ENCODE data around the gene PIEZO2. TPM values are rescaled to one million over a fixed set of nuclear protein-coding genes. Genes with fewer than 3 reads are reported as not detected.

PIEZO2 gene
- polyA plus RNA-seq, 1 donor from 2014 or later = 0.30 TPM

- no peaks in the 10 kb centered on the region for H3K36me3 ChIP-seq (ENCODE audit: insufficient read depth, low read length)
- no peaks in the 10 kb centered on the region for H3F3A ChIP-seq (ENCODE audit: insufficient read depth, low read length, poor library complexity, severe bottlenecking)
- H3K4me3 ChIP-seq (ENCODE audit: low read length) = no peak overlapping the region
- H2AFZ ChIP-seq (ENCODE audit: low read depth, low read length) = no peak overlapping the region
- TF ChIP-seq EP300 (conservative IDR thresholded peaks at IDR 0.05; ENCODE audit: poor library complexity, severe bottlenecking) (no peak), POLR2AphosphoS5 (IDR thresholded peaks at IDR 0.05) (no peak), CTCF (IDR thresholded peaks at IDR 0.05; ENCODE audit: poor library complexity, severe bottlenecking) (no peak), SMC3 (conservative IDR thresholded peaks at IDR 0.05; ENCODE audit: poor library complexity) (no peak), RAD21 (conservative IDR thresholded peaks at IDR 0.05) (no peak), EZH2 (IDR thresholded peaks at IDR 0.05; ENCODE audit: borderline replicate concordance, insufficient read depth, low read length, poor library complexity, severe bottlenecking) (no peak), TAF1 (IDR thresholded peaks at IDR 0.05; ENCODE audit: low read depth) (no peak), MXI1 (conservative IDR thresholded peaks at IDR 0.05; ENCODE audit: poor library complexity, severe bottlenecking) (no peak)
- TF ChIP-seq, protein P1, sequence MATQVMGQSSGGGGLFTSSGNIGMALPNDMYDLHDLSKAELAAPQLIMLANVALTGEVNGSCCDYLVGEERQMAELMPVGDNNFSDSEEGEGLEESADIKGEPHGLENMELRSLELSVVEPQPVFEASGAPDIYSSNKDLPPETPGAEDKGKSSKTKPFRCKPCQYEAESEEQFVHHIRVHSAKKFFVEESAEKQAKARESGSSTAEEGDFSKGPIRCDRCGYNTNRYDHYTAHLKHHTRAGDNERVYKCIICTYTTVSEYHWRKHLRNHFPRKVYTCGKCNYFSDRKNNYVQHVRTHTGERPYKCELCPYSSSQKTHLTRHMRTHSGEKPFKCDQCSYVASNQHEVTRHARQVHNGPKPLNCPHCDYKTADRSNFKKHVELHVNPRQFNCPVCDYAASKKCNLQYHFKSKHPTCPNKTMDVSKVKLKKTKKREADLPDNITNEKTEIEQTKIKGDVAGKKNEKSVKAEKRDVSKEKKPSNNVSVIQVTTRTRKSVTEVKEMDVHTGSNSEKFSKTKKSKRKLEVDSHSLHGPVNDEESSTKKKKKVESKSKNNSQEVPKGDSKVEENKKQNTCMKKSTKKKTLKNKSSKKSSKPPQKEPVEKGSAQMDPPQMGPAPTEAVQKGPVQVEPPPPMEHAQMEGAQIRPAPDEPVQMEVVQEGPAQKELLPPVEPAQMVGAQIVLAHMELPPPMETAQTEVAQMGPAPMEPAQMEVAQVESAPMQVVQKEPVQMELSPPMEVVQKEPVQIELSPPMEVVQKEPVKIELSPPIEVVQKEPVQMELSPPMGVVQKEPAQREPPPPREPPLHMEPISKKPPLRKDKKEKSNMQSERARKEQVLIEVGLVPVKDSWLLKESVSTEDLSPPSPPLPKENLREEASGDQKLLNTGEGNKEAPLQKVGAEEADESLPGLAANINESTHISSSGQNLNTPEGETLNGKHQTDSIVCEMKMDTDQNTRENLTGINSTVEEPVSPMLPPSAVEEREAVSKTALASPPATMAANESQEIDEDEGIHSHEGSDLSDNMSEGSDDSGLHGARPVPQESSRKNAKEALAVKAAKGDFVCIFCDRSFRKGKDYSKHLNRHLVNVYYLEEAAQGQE (IDR thresholded peaks at IDR 0.05; ENCODE audit: borderline replicate concordance) = no peak
- no peaks in the 10 kb centered on the region for H3K9me2 ChIP-seq (ENCODE audit: insufficient read depth, low read length)
- H3K79me2 ChIP-seq (replicated peaks; ENCODE audit: insufficient read depth, low read length) = no peaks in the 10 kb centered on the region
- H3K27me3 ChIP-seq (ENCODE audit: insufficient read depth, low read depth, low read length) = no peaks in the 10 kb centered on the region
- H3K4me2 ChIP-seq (ENCODE audit: low read length) = no peak overlapping the region
- no peaks in the 10 kb centered on the region for H4K20me1 ChIP-seq (ENCODE audit: insufficient read depth)
- H3K27ac ChIP-seq (ENCODE audit: low read length) = no peak overlapping the region
- H3K9ac ChIP-seq (ENCODE audit: low read length) = no peak overlapping the region
- H3K9me3 ChIP-seq (ENCODE audit: low read length) = no peaks in the 10 kb centered on the region
Measured at GRCh38 chr18:10834128-10834815, 315.1 kb downstream of the PIEZO2 start.

- Histone ChIP-seq H3K27me3 (ENCODE audit: insufficient read depth, low read depth, low read length) (no peaks in the 10 kb centered on the region), H3K4me2 (ENCODE audit: low read length) (no peak overlapping the region), H3K9ac (ENCODE audit: low read length) (no peak overlapping the region), H3K9me2 (ENCODE audit: insufficient read depth, low read length) (no peaks in the 10 kb centered on the region), H3K27ac (ENCODE audit: low read length) (no peak overlapping the region), H3K4me3 (ENCODE audit: low read length) (no peak overlapping the region), H3F3A (ENCODE audit: insufficient read depth, low read length, poor library complexity, severe bottlenecking) (no peaks in the 10 kb centered on the region), H3K79me2 (replicated peaks; ENCODE audit: insufficient read depth, low read length) (no peaks in the 10 kb centered on the region), H3K36me3 (ENCODE audit: insufficient read depth, low read length) (no peaks in the 10 kb centered on the region), H2AFZ (ENCODE audit: low read depth, low read length) (no peak overlapping the region), H4K20me1 (ENCODE audit: insufficient read depth) (no peaks in the 10 kb centered on the region), H3K9me3 (ENCODE audit: low read length) (no peaks in the 10 kb centered on the region)
- TF ChIP-seq CTCF (IDR thresholded peaks at IDR 0.05; ENCODE audit: poor library complexity, severe bottlenecking) (no peak), POLR2AphosphoS5 (IDR thresholded peaks at IDR 0.05) (no peak), MXI1 (conservative IDR thresholded peaks at IDR 0.05; ENCODE audit: poor library complexity, severe bottlenecking) (no peak), EP300 (conservative IDR thresholded peaks at IDR 0.05; ENCODE audit: poor library complexity, severe bottlenecking) (no peak), TAF1 (IDR thresholded peaks at IDR 0.05; ENCODE audit: low read depth) (no peak), EZH2 (IDR thresholded peaks at IDR 0.05; ENCODE audit: borderline replicate concordance, insufficient read depth, low read length, poor library complexity, severe bottlenecking) (no peak), RAD21 (conservative IDR thresholded peaks at IDR 0.05) (no peak), SMC3 (conservative IDR thresholded peaks at IDR 0.05; ENCODE audit: poor library complexity) (no peak)
- TF ChIP-seq, protein P1 (IDR thresholded peaks at IDR 0.05; ENCODE audit: borderline replicate concordance) = no peak
Measured at GRCh38 chr18:10833656-10834055, 315.7 kb downstream of the PIEZO2 start.
